Neural cell (in vitro differentiated cells): ENCODE data around the gene EVL. TPM values are rescaled to one million over a fixed set of nuclear protein-coding genes. Genes with fewer than 3 reads are reported as not detected.

Experiments
- H2AFZ ChIP-seq: fragments of 200-600, 300-800 bp; sonication (generic), shearing (Covaris generic); 2 replicates; pipeline ENCODE4 v1.6.0; 2014; ENCODE audit warnings: low read depth, mild to moderate bottlenecking, antibody characterized with exemption, low read length, moderate library complexity
- H3F3A ChIP-seq: fragments of 200-600 bp; shearing (Covaris generic); 2 replicates; pipeline ENCODE4 v1.6.1; 2016; ENCODE audit warnings: mild to moderate bottlenecking, moderate library complexity, mixed read lengths, antibody characterized with exemption, low read length; ENCODE audit not compliant: insufficient read depth, poor library complexity, severe bottlenecking
- H3K27ac ChIP-seq: fragments of 200-600, 300-800 bp; sonication (generic), shearing (Covaris generic); 2 replicates; pipeline ENCODE4 v1.5.1; 2014; ENCODE audit warnings: mild to moderate bottlenecking, low read length, moderate library complexity
- H3K27me3 ChIP-seq: fragments of 300-800, 200-600 bp; sonication (generic), shearing (Covaris generic); 2 replicates; pipeline ENCODE4 v1.6.0; 2014; ENCODE audit warnings: mild to moderate bottlenecking, low read depth, low read length, moderate library complexity; ENCODE audit not compliant: insufficient read depth
- H3K36me3 ChIP-seq: fragments of 300-800, 200-600 bp; sonication (generic), shearing (Covaris generic); 2 replicates; pipeline ENCODE4 v1.5.1; 2014; ENCODE audit warnings: mild to moderate bottlenecking, antibody characterized with exemption, low read length, moderate library complexity; ENCODE audit not compliant: insufficient read depth
- H3K4me2 ChIP-seq: fragments of 300-800, 200-600 bp; sonication (generic), shearing (Covaris generic); 2 replicates; pipeline ENCODE4 v1.6.0; 2014; ENCODE audit warnings: mild to moderate bottlenecking, low read length
- H3K4me3 ChIP-seq: fragments of 300-800, 200-600 bp; sonication (generic), shearing (Covaris generic); 2 replicates; pipeline ENCODE4 v1.5.1; 2014; ENCODE audit warnings: mild to moderate bottlenecking, low read length, moderate library complexity
- H3K79me2 ChIP-seq: fragments of 200-600 bp; shearing (Covaris generic); replicated peaks from 2 replicates; pipeline ENCODE4 v1.6.0; 2014; ENCODE audit warnings: mild to moderate bottlenecking, low read length, moderate library complexity; ENCODE audit not compliant: insufficient read depth
- H3K9ac ChIP-seq: fragments of 300-800, 200-600 bp; sonication (generic), shearing (Covaris generic); 2 replicates; pipeline ENCODE4 v1.6.1; 2016; ENCODE audit warnings: mild to moderate bottlenecking, low read length, mixed read lengths
- H3K9me2 ChIP-seq: fragments of 200-600 bp; shearing (Covaris generic); 2 replicates; pipeline ENCODE4 v1.6.1; 2016; ENCODE audit warnings: mild to moderate bottlenecking, low read length, mixed read lengths; ENCODE audit not compliant: insufficient read depth
- H3K9me3 ChIP-seq: fragments of 200-600, 300-800 bp; sonication (generic), shearing (Covaris generic); 2 replicates; pipeline ENCODE4 v1.6.1; 2016; ENCODE audit warnings: mild to moderate bottlenecking, mixed run types, low read length, moderate library complexity, mixed read lengths
- H4K20me1 ChIP-seq: fragments of 200-600 bp; shearing (Covaris generic); 2 replicates; pipeline ENCODE4 v1.6.1; 2016; ENCODE audit warnings: mild to moderate bottlenecking, mixed run types; ENCODE audit not compliant: insufficient read depth
- CTCF ChIP-seq: fragments of 450-650 bp; IDR thresholded peaks from 2 replicates; pipeline ENCODE4 v1.5.1; 2014; ENCODE audit warnings: antibody characterized with exemption, mild to moderate bottlenecking, moderate library complexity; ENCODE audit not compliant: poor library complexity, severe bottlenecking
- EP300 ChIP-seq: fragments of 450-650 bp; conservative IDR thresholded peaks from 2 replicates; pipeline ENCODE4 v1.6.1; 2014; ENCODE audit warnings: antibody characterized with exemption, mild to moderate bottlenecking, moderate library complexity; ENCODE audit not compliant: poor library complexity, severe bottlenecking
- EZH2 ChIP-seq: fragments of 200-600, 300-800 bp; shearing (Covaris generic), sonication (generic); IDR thresholded peaks from 2 replicates; pipeline ENCODE4 v1.6.1; 2014; ENCODE audit warnings: antibody characterized with exemption, low read length, borderline replicate concordance, mild to moderate bottlenecking; ENCODE audit not compliant: insufficient read depth, poor library complexity, severe bottlenecking
- MXI1 ChIP-seq: fragments of 450-650 bp; conservative IDR thresholded peaks from 2 replicates; pipeline ENCODE4 v1.6.1; 2014; ENCODE audit warnings: antibody characterized with exemption, mild to moderate bottlenecking; ENCODE audit not compliant: poor library complexity, severe bottlenecking
- POLR2AphosphoS5 ChIP-seq: IDR thresholded peaks from 2 replicates; pipeline ENCODE4 v1.6.1; 2012
- SMC3 ChIP-seq: fragments of 450-650 bp; conservative IDR thresholded peaks from 2 replicates; pipeline ENCODE4 v1.6.1; 2014; ENCODE audit warnings: antibody characterized with exemption, mild to moderate bottlenecking, moderate library complexity; ENCODE audit not compliant: poor library complexity
- TAF1 ChIP-seq: IDR thresholded peaks from 2 replicates; pipeline ENCODE4 v1.6.1; 2012; ENCODE audit warnings: low read depth
- polyA plus RNA-seq: library from polyadenylated mRNA; depleted of rRNA; stranded (reverse); fragments of >200 nt; gene quantifications from 2 replicates; pipeline ENCODE4 v1.2.3, GENCODE V29; 2014
- TF ChIP-seq, protein P1 (sequence below): IDR thresholded peaks from 2 replicates; pipeline ENCODE4 v1.6.1; 2012; ENCODE audit warnings: borderline replicate concordance

Gene EVL
- polyA plus RNA-seq, 1 donor from 2014 or later = 387 TPM

- Histone ChIP-seq H3K9me3 (no peaks in the 10 kb centered on the region), H3K4me2 (no peak overlapping the region), H2AFZ (no peak overlapping the region), H3K27me3 (no peaks in the 10 kb centered on the region), H3F3A (no peaks in the 10 kb centered on the region), H3K79me2 (peaks cover 17% of the 10 kb centered on the region), H3K36me3 (peaks cover 12% of the 10 kb centered on the region), H3K9me2 (no peaks in the 10 kb centered on the region), H3K4me3 (no peak overlapping the region), H3K27ac (no peak overlapping the region), H4K20me1 (no peaks in the 10 kb centered on the region), H3K9ac (no peak overlapping the region)
- TF ChIP-seq EP300 (no peak), MXI1 (no peak), EZH2 (no peak)
- TF ChIP-seq, protein P1, sequence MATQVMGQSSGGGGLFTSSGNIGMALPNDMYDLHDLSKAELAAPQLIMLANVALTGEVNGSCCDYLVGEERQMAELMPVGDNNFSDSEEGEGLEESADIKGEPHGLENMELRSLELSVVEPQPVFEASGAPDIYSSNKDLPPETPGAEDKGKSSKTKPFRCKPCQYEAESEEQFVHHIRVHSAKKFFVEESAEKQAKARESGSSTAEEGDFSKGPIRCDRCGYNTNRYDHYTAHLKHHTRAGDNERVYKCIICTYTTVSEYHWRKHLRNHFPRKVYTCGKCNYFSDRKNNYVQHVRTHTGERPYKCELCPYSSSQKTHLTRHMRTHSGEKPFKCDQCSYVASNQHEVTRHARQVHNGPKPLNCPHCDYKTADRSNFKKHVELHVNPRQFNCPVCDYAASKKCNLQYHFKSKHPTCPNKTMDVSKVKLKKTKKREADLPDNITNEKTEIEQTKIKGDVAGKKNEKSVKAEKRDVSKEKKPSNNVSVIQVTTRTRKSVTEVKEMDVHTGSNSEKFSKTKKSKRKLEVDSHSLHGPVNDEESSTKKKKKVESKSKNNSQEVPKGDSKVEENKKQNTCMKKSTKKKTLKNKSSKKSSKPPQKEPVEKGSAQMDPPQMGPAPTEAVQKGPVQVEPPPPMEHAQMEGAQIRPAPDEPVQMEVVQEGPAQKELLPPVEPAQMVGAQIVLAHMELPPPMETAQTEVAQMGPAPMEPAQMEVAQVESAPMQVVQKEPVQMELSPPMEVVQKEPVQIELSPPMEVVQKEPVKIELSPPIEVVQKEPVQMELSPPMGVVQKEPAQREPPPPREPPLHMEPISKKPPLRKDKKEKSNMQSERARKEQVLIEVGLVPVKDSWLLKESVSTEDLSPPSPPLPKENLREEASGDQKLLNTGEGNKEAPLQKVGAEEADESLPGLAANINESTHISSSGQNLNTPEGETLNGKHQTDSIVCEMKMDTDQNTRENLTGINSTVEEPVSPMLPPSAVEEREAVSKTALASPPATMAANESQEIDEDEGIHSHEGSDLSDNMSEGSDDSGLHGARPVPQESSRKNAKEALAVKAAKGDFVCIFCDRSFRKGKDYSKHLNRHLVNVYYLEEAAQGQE = no peak
These were observed 28.1 kb downstream of the EVL start for GRCh38 chr14:100093319-100093718.

DNA sequence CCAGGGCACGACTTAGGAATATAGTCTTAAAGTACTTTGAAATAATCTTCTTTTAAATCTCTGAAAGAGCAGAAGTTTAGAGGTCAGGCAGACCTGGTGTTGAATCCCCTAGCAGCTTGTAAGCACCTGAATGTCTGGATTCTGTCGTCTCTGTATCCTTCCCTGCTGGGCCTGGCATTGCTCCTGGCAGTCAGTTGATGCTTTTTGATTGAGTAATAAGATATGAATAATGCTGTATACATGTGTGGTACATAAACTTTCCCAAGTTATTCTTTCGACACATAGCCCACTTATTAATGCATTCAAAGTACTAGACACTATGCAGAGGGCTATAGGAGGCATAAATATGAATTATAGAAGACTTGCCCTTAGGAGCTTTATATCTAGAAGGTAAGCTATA, 31.4 kb downstream of the EVL start:
- H2AFZ ChIP-seq = no peak overlapping the region
- no peaks in the 10 kb centered on the region for H3K9me3 ChIP-seq
- no peak overlapping the region for H3K4me3 ChIP-seq
- H3K9me2 ChIP-seq = no peaks in the 10 kb centered on the region
- no peak overlapping the region for H3K27ac ChIP-seq
- H3K79me2 ChIP-seq = peaks cover 19% of the 10 kb centered on the region
- H3K36me3 ChIP-seq = no peaks in the 10 kb centered on the region
- no peaks in the 10 kb centered on the region for H3F3A ChIP-seq
- no peak overlapping the region for H3K9ac ChIP-seq
- H3K27me3 ChIP-seq = no peaks in the 10 kb centered on the region
- no peaks in the 10 kb centered on the region for H4K20me1 ChIP-seq
- TF ChIP-seq CTCF = no peak
- no peak overlapping the region for H3K4me2 ChIP-seq

DNA sequence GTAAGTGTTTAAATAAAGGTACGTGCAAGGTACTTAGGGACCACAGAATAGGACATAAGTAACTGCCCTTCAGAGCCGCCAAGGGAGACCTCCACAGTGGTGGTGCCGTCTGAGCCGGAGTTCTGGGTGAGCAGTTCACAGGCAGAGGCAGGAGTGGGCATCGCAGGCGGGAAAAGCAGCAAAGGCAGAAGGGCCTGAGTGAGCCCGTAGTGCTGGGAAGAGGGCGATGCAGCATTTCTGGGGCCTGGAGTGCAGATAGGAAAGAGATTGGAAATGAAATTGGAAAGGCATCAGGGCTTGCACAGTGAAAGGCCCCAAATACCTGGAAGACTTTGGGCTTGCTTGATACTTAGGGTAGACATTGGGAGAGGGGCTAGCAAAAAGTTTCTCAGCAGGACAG, 32.9 kb downstream of the EVL start:
- no peaks in the 10 kb centered on the region for H3K9me3 ChIP-seq
- H3K9ac ChIP-seq = no peak overlapping the region
- H4K20me1 ChIP-seq = no peaks in the 10 kb centered on the region
- no peak for TF ChIP-seq TAF1
- no peak for TF ChIP-seq CTCF
- TF ChIP-seq SMC3 = no peak
- TF ChIP-seq POLR2AphosphoS5 = no peak
- no peak overlapping the region for H2AFZ ChIP-seq
- no peaks in the 10 kb centered on the region for H3K36me3 ChIP-seq
- H3K27me3 ChIP-seq = no peaks in the 10 kb centered on the region
- H3K9me2 ChIP-seq = no peaks in the 10 kb centered on the region
- no peak overlapping the region for H3K4me3 ChIP-seq
- H3K27ac ChIP-seq = no peak overlapping the region
- H3K79me2 ChIP-seq = peaks cover 18% of the 10 kb centered on the region
- H3F3A ChIP-seq = no peaks in the 10 kb centered on the region
- H3K4me2 ChIP-seq = no peak overlapping the region
